HK-2 (cell line): ENCODE measurements around the gene IL1A.

Experiments
- DNase-seq: peaks from one replicate; pipeline ENCODE4 v3.0.0-alpha.2; 2018; ENCODE audit not compliant: unreplicated experiment

Gene IL1A

DNA sequence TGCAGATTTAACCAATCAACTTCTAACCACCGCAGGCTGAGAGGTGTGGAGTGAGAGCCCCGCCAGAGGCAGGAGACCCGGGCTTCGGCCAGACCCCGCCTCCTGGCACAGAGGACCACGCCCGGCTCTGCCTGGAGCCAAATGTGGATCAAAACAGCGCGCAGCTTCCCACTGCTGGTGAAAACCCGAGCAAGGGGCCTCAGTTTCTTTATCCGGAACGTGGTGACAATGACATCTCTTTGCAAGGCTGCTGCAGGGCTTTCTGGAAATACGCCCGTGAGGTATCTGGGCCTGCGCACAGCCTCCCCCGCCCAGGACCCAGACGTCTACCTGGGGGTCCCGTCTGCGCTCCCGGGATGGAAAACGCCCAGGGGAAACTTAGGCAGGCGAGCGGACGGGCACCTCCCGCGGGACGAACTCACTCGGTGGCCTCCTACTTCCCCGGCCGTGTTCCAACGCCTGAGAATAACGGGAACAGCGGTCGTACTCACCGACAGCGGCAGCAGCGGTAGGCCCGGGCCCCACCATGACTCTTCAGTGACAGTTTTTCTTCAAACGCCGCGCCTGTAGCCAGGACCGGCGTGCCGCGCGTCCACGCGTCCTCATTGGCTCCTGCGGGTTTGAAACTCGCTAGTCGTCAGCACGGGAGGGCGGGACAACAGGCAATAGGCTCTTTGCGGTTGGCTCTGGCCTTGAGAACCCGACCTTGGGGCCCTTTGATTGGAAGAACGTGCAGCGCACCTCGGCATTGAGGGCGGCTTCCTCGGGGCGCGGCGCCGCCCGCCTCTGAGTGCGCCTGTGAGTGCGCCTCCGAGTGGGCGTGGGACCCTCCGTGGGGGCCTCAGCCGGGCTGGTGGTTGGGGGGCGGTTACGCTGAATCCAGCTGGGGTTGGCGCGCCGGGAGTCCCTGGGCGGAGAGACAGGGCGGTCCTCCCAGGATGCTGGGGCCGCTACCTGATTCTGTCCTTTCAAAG, 19.9 kb downstream of the IL1A start, which contains the start of gene CKAP2L:
Gene CKAP2L, minus strand, starts transcription at position 539 of the 974 bp plus-strand sequence. Its CDS starts 11 bp downstream, at position 528.
- DNase-seq: peak; percentile 98

DNA sequence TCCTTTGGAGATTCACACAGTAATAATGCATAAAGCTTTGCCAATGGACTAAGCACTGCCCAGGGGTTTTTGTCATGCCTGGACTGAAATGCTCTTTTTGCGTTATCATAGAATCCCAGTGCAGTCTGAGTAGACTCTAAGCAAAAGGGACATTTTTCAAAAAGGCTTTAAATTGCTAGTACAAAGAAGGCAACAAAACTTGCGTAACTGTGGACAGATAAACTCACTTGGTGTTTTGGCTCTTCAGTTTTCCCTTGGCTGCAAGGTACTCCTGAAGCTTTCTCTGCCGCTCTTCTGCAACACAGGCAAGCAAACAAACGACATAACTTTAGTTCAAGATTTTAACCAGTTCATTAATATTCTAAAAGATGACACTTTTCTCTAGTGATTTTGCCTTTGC, 22.0 kb downstream of the IL1A start:
- no peak for DNase-seq

DNA sequence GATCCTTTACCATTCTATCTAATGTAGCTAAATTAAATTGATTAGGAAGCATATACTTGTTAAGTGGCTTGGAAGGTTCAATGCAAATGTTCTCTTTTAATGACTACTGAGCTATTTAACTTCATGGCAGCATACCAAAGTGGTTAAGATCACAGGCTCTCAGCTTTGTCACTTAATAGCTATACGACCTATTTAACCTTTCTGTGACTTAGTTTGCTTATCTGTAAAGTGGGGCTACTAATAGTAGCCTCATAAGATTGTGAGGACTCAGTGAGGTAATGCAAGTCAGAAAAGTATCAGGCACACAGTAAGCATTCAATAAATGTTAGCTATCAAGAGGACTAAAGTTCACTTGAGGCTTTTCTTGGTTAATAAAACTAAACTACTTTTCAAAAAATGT, 24.1 kb downstream of the IL1A start:
- DNase-seq: no peak

DNA sequence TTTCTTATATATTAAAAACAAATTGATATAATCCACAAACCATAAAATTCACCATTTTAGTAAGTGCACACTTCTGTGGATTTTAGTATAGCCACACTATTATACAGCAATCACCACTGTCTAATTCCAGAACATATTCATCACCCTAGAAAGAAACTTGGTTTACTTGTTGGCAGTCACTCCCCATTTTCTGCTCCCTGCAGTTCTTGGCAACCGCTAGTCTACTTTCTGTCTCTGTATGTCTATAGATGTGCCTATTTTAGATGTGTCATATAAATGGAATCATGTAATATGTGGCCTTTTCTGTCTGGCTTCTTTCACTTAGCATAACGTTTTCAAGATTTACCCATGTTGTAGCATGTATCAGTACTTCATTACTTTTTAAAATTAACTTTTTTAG, 25.6 kb downstream of the IL1A start:
- no peak for DNase-seq

DNA sequence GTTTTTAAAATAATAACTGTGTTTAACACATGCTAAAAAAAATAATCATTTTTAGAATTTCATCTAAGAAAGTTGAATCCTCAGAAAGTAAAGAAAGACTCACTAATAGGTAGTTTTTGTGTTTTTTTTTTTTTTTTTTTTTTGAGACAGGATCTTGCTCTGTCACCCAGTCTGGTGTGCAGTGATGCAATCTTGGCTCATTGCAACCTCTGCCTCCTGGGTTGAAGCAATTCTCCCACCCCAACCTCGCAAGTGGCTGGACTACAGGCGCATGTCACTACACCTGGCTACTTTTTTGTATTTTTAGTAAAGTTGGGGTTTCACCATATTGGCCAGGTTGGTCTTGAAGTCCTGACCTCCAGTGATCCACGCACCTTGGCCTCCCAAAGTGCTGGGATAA, 27.0 kb downstream of the IL1A start:
- no peak for DNase-seq

DNA sequence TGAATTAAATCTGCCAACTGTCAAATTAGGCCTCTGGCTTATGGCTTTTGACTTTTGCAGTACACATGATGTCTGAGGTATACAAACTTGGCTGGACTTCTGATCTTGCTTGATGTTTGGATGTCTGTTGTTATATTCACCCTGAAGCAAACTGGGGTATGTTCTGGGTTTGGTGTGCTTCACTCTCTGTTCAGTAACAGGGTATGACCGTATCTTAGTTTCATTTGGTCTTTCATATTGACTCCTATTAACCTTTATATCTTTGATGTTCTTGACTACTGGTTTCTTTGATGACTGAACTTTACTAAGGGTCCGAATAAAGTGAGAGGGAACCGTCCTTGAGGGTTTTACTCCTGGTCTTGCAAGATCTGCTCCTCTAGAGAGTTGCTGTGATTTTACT, 28.1 kb downstream of the IL1A start:
- DNase-seq: no peak

DNA sequence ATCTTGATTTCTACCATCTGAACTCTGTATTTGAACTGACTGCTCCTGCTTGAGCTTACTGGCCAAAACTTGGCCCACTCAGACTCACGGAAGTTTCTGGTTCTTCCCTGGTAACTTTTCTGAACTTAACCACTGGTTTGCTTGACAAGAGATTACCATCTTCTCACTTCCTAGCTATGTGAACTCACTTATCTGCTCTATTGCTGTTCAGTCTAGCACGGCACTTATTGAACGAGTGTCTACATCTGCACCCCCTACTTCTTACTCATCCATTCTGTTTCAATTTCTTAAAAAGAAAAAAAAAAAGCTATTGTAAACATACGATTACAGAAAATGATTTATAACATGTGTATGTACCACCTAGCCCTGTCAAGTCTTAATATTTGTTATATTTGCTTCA, 28.8 kb downstream of the IL1A start:
- DNase-seq: no peak

DNA sequence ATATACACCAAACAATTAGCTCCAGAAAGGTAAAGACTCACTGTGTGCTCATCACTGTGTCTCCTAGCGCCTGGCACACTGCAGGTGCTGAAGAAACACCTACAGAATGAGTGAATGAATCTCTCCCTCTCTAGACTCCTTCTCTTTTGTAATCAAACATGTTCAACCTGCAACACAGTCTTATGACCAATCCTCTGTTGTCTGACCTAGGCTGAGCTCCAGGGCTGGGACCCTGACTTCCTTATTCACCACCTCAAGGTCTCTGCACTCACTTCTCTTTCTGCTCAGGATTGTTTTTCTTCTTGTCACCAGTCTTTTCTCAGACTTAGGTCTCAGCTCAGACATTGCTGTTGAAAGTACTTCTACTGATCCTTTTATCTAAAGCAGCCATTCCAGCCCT, 29.7 kb downstream of the IL1A start:
- no peak for DNase-seq

DNA sequence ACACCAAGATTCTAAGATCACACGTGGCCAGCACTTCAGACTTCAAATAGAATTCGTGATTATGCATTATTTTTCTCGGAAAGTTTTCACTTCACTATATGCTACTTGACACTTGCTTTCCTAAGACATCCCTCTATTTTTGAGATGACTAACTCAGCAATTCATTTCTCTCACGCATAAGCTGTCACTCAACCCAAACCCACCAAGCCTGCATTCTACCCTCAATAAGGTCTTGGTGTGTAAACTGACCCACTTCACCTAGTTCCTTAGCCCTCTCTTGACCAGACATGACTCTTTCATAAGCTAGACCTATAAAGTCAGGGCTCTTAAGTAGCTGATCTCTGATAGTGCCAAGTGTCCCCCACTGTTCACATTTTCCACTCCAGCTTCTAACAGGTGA, 31.6 kb downstream of the IL1A start:
- DNase-seq: no peak

DNA sequence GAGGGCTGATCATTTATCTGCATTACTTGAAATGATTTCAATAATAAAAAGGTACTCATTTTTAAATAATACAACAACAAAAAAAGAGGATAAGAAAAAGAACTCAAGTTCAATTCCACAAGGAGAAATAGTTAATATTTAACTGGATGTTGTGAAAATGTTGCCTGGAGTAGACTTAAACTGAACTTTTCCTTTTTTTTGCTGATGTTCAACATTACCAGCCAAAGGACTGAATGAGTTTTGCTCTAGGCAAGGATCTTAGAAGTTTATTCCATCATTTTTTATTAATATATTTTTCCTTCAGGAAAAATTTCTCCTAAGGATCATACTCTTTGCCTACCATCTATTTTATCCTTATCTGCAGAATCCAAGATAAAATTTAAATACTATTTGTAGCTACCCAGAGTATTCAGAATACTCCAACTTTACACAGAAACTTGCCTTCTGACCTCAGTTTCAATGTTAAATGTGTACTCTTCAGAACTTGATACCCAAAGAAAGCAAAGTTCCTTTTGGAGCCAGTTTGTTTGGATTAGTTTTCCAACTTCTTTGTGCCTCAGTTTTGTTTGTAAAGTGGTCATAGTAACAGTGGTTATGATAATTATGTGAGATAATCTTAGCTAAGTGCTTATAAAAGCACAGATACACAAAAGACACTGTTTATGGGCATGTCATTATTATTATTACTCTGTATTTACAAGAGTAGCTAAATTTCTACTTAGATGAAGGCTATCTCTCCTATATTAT, 32.7 kb downstream of the IL1A start:
- no peak for DNase-seq

DNA sequence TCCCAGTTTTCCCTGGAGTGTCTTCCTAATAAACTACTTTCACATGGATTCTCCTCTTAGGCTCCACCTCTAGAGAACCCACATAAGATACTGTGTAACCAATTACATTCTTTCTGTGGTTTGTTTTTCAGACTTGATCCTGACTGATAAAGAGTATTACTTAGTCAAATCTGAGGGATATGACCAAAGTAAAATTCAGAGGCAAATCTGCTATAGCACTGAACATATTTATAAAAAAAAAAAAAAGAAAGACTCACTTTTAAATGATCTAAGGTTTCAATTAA, 33.8 kb downstream of the IL1A start:
- DNase-seq: no peak

DNA sequence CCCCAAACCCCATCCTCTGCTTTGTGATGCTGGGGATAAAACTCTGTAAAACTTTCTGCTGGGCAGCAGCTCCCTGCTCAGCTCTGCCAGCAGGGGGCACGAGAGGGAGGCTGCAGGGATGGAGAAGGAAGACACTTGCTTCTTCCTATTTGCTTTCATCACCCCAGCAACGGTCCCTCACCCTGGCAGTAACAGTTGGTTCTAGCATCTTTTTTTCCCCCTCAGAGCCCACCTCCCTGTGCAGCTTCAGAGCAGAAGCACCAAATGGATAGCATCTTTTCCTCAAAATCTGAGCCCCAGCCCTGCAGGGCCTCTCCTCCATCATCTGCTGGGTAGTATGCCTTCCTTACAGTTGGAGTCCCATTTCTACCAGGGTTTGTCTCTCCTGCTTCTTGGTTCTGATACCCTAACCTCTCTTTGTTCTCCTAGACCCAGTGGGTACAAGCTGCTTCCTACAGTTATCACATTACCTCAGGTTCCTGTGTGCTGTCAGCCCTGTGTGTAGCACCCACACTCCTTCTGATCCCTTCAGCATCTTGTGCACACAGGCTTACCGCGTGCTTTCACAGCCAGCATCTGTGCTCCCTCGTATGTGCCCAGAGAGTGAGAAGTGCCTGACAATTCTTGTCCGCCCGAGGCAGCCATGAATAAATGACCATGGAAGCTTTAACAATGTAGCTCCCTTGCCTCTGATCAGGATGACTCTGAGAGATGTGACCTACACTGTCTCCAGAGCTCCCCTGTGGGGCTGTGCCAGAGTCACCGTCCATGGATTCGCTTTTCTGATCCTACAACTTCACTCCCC, 34.3 kb downstream of the IL1A start:
- DNase-seq: peak; percentile 61

DNA sequence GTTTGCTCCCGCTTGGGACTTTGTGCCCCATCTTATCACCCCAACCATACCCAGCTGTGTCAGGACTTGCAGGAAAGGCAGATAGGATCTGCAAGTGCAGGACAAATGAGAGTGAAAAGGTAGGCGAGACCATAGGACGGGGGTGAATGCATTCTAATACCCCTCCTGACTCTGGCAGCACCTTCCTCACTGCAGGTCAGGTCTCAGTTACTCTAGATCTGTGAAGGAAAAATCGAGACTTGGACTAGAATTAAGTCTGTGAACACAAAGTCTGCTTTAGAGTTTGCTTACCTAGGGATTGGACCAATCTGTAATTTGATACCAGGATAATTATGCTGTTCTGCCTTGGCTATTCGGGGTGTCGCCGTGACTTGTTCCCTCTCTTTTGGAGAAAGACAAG, 43.8 kb downstream of the IL1A start:
- DNase-seq: no peak

DNA sequence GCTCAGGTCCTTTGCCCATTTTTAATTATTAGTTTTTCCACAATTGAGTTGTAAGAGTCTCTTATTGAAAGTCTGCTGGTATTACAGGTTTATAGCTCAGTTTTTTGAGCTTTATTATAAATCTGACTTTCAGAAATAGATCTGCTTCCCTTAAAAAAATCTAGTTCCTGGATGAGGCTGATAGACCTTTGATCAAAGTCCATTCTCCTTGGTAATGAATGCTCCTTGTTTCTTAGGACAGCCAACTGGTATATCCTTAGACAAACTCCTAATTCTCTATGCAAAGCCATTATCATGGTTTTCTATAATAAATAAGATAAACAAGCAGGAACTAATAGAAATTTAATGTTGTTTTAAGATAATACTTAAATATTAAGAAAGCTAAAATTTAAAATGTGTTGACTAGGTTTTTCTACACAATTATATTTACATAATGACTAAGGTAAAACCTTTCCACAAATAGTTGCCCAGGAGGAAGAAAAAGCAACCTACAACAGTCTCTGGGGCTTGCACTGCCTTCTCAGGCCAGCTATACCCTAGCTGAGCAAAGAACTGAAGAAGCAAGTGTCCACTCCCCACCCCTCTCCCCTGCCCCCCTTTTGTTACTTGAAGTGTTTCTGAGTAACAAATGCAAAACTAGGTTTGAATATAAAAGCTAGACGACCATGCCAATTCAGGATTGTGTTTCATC, 46.6 kb downstream of the IL1A start:
- DNase-seq: no peak

DNA sequence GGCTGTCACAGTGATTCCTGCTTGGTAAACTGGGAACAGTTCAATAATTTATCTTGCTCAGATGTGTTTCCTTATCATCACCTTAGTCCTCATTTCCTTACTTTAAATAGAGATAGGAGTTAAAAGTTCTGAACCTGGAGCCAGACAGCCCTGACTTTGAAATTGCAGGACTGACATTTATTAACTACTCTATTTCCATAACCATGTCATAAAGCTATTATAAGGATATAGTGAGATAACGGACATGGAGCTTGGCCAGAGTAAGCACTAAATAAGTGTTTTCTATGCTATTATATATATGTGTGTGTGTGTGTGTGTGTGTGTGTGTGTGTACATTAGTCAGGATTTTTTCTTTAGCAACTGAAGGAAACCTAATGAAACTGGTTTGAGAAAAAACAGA, 50.4 kb downstream of the IL1A start:
- no peak for DNase-seq

DNA sequence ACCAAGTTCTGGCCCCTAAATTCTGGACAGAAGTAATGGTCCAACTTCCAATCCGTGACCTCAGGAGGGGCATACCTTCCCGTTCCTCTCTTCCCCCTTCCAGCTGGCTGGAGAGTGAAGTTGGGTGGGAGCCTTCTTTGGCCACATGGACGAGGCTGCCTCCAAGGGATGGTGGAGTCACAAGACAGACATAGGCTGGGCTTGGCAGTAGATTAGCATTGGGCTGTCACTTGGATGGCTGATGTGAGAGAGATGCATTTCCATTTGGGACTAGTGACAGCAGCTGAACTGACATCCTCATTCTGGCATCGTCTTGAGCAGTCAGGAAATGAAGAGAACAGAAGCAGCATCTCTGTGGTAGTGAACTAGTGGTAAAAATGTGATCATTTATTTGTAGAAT, 50.8 kb downstream of the IL1A start:
- no peak for DNase-seq

DNA sequence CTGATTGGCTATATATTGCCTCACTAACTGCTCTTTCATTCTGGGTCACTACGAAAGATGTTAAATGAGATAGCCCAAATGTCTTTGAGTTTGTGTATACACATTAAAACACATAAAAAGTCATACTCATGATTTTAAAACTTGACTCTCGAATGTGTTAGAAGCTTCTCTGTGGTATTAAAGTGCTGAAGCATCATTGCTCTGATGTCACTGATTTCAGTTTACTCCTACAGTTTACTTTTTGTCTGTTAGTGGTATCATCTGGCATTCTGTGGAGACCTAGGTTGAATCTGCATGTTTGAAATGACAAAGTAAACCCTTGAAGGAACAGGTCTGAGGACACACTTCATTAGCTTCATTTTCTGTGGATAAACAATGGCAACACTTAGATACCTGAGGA, 52.8 kb downstream of the IL1A start:
- no peak for DNase-seq

DNA sequence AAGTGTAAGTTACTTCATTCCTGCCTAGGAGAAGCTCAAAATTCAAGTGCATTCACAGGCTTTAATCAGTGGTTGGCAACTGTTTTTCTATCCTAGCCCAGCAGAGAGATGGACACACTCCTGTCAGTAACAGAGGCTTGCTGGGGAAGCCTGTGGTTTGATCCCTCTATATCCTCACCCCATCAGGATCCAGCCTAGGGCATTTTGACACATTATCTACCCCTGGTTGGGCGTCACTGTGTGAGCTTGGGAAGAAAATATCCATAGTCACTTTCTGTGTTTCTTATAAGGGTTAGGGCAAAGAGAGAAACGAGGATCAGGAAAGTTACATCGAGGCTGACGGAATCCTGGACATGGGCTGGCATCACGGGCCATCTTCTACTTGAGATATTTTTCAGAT, 53.5 kb downstream of the IL1A start:
- DNase-seq: no peak

DNA sequence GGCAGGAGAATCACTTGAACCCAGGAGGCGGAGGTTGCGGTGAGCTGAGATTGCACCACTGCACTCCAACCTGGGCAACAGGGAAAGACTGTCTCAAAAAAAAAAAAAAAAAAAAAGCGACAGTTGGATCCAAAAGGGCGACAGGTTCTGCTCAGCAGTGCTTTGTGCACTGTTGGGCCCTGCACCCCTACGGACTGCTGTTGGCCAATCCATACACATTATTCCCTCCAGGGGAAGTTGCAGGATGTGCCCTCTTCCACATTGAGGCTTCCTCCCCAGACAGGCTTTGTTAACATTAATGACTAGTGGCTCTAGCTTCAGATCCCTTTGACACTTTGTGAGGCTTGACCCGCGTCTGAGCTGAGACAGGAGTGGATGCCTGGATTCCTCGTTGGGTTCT, 54.1 kb downstream of the IL1A start:
- DNase-seq: no peak

DNA sequence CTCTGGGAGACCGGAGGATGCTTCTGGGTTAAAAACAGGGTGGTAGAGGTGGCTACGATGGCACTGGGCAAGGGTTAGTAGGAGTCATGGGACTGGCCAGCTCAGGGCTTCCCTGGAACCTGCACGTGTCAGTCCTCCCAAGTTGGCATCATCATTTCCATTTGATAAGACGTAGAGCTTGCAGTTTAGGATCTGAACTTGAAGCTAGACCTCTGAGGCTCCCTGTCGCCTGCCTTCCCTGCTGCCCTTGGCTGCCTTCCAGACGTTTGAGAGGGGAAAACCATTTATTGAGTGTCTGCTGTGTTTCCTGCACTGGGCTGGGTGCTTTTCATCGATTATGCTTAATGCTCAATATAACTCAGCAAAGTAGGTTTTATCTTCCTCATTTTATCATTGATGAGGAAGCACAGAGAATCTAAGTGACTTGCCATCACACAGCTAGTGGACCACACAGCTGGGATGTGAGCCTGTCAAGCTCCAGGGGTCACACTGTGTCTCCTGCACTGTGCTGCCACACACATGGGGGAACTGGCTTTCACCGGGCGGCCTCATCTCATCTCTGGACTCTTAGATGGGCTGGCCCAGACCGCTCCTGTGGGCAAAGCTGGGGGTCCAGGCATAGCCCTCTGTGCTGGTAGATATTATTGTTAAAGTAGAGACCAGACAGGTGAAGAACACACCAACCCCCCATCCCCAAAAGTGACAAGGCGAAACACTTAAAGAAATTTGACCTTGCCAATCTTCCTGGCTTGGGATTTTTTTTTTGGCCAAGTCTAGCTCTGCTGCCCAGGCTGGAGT, 55.7 kb downstream of the IL1A start:
- DNase-seq: no peak

DNA sequence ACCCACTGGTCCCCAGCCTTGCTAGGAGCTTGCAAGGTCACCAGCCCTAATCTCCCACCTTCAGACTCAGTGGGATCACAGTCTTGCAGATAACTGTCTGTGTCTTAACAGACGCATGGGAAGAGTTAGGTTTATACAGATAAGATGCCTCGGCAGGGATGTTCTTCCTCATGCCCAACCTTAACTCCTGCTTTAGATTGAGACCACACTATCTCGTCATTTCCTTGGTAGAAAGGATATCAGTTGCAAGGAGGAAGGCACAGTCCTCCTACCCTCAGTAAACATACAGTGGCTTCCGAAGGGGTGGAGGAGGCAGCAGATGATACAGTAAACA, 56.3 kb downstream of the IL1A start:
- no peak for DNase-seq
